ENCODE data around the gene UBE3D.

Gene UBE3D

DNA sequence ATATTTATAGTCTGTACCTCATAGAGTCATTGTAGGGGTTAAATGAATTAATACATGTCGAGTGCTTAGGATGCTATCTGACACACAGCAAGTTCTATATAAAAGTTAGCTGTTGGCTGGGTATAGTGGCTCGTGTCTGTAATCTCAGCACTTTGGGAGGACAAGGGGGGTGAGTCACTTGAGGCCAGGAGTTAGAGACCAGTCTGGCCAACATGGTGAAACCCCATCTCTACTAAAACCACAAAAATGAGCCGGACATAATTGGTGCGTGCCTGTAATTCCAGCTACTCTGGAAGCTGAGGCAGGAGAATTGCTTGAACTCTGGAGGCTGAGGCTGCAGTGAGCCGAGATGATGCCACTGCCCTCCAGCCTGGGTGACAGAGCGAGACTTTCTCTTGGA lies 222.9 kb downstream of the UBE3D start:
- H2AFZ ChIP-seq (ENCODE audit: low read depth, low read length, severe bottlenecking) = no peak overlapping the region
- no peak overlapping the region for H3K4me2 ChIP-seq (ENCODE audit: low read depth, low read length, poor library complexity, severe bottlenecking)
- no peak overlapping the region for H3K9ac ChIP-seq (ENCODE audit: low read length)
- no peak overlapping the region for H3K27ac ChIP-seq (ENCODE audit: low read depth, low read length)
- H3K4me3 ChIP-seq (ENCODE audit: insufficient read depth, low read length, poor library complexity, severe bottlenecking) = no peak overlapping the region
- no peaks in the 10 kb centered on the region for H3K79me2 ChIP-seq (ENCODE audit: insufficient read depth, low read length)
- H3K9me3 ChIP-seq (ENCODE audit: insufficient read depth, low read length) = no peaks in the 10 kb centered on the region; the same call in 1 of the 2 replicates
- no peaks in the 10 kb centered on the region for H4K20me1 ChIP-seq (ENCODE audit: low read depth, low read length)
- H3F3A ChIP-seq (ENCODE audit: insufficient read depth) = no peaks in the 10 kb centered on the region
- TF ChIP-seq EZH2phosphoT487 (conservative IDR thresholded peaks at IDR 0.05; ENCODE audit: low read length) (no peak), CTCF (IDR thresholded peaks at IDR 0.05; ENCODE audit: insufficient read depth, low read length, poor library complexity, severe bottlenecking) (no peak)
- no peaks in the 10 kb centered on the region for H3K9me2 ChIP-seq (replicated peaks; ENCODE audit: insufficient read depth, low read length)
- H3K27me3 ChIP-seq (ENCODE audit: low read length) = no peaks in the 10 kb centered on the region
- no peaks in the 10 kb centered on the region for H3K36me3 ChIP-seq (ENCODE audit: low read length)
